DND-41 (cell line): Measurements from ENCODE around the gene TIGD3.

Source experiments
- ATAC-seq: fragments of 200-7000 bp; cut with Tn5 transposase; 3 replicates; pipeline ENCODE4 v1.9.1; 2021; ENCODE audit warnings: low read depth; ENCODE audit not compliant: insufficient read depth
- DNase-seq: peaks from one replicate; pipeline ENCODE4 v3.0.0-alpha.2; 2020
- H2AFZ ChIP-seq: 2 replicates; pipeline ENCODE4 v1.6.0; 2012; ENCODE audit warnings: low read depth, low read length
- H3K27ac ChIP-seq: 2 replicates; pipeline ENCODE4 v1.5.1; 2012; ENCODE audit warnings: low read length, inconsistent platforms
- H3K27me3 ChIP-seq: fragments of 200-600 bp; sonication (generic); 2 replicates; pipeline ENCODE4 v1.6.0; 2012; ENCODE audit warnings: low read length, mild to moderate bottlenecking, inconsistent platforms; ENCODE audit not compliant: insufficient read depth, poor library complexity
- H3K36me3 ChIP-seq: 2 replicates; pipeline ENCODE4 v1.5.1; 2012; ENCODE audit warnings: low read length, inconsistent platforms; ENCODE audit not compliant: insufficient read depth
- H3K4me1 ChIP-seq: 2 replicates; pipeline ENCODE4 v1.5.1; 2012; ENCODE audit warnings: mild to moderate bottlenecking, low read length; ENCODE audit not compliant: insufficient read depth
- H3K4me2 ChIP-seq: 2 replicates; pipeline ENCODE4 v1.6.0; 2012; ENCODE audit warnings: mild to moderate bottlenecking, moderate library complexity, low read length, inconsistent platforms; ENCODE audit not compliant: insufficient read depth
- H3K4me3 ChIP-seq, 2 experiments: fragments of 200-600 bp in 1 of 2; shearing (Covaris generic) in 1 of 2; 2 replicates each; pipeline ENCODE4 v1.5.1; 2012 to 2016; ENCODE audit warnings: inconsistent platforms in 2 of 2, low read length in 2 of 2, mild to moderate bottlenecking in 2 of 2, low read depth in 1 of 2, moderate library complexity in 1 of 2
- H3K79me2 ChIP-seq: 2 replicates; pipeline ENCODE4 v1.6.0; 2012; ENCODE audit warnings: low read length, inconsistent platforms; ENCODE audit not compliant: insufficient read depth
- H3K9ac ChIP-seq: 2 replicates; pipeline ENCODE4 v1.6.0; 2012; ENCODE audit warnings: low read depth, mild to moderate bottlenecking, inconsistent platforms, low read length, moderate library complexity
- H3K9me3 ChIP-seq: 2 replicates; pipeline ENCODE4 v1.5.1; 2012; ENCODE audit warnings: low read length, moderate library complexity, mild to moderate bottlenecking, inconsistent platforms; ENCODE audit not compliant: insufficient read depth, severe bottlenecking
- H4K20me1 ChIP-seq: 2 replicates; pipeline ENCODE4 v1.6.0; 2012; ENCODE audit warnings: low read length; ENCODE audit not compliant: insufficient read depth
- EZH2 ChIP-seq: IDR thresholded peaks from 3 replicates; pipeline ENCODE4 v1.6.1; 2012; ENCODE audit warnings: borderline replicate concordance, low read depth, mild to moderate bottlenecking, moderate library complexity, low read length, inconsistent platforms; ENCODE audit not compliant: severe bottlenecking
- TF ChIP-seq, protein P1 (sequence below): IDR thresholded peaks from 2 replicates; pipeline ENCODE4 v1.5.1; 2012; ENCODE audit warnings: borderline replicate concordance, low read length, moderate library complexity, mild to moderate bottlenecking; ENCODE audit not compliant: poor library complexity, severe bottlenecking; ENCODE audit errors: extremely low read depth

TIGD3 gene

DNA sequence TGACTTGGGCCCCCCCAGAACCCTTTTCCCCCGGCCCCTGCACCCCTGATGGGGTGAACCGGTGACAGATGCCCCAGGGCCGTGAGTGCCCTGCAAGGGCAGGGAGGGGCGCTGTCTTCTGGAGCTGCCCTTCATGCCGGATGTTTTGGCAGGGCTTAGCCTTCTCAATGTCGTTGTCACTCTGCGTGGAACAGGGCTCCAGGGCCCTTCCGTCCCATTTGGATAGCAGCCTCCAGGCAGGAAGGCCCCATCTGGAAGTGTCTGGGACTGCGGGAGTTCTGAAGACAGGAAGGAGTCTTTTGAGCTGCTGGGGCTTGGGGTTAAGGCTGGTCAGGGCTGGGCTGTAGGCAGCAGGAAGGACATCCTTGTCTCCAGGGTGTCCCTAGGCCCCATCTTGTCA, 36.4 kb downstream of the TIGD3 start:
- Histone ChIP-seq H3K27ac (0 out of 2 replicates have a peak overlapping the region, but pooled peaks have one; percentile 31), H3K4me1 (peaks cover 38% of the 10 kb centered on the region), H3K4me2 (no peak overlapping the region), H2AFZ (no peak overlapping the region), H3K4me3 (no peak overlapping the region), H3K9ac (no peak overlapping the region), H3K9me3 (no peaks in the 10 kb centered on the region), H3K27me3 (no peaks in the 10 kb centered on the region), H4K20me1 (peaks cover 26% of the 10 kb centered on the region), H3K36me3 (peaks cover 68% of the 10 kb centered on the region), H3K79me2 (peaks cover 74% of the 10 kb centered on the region)
- DNase-seq, result no peak
- no peak for ATAC-seq
- TF ChIP-seq EZH2, result no peak
- TF ChIP-seq, protein P1, sequence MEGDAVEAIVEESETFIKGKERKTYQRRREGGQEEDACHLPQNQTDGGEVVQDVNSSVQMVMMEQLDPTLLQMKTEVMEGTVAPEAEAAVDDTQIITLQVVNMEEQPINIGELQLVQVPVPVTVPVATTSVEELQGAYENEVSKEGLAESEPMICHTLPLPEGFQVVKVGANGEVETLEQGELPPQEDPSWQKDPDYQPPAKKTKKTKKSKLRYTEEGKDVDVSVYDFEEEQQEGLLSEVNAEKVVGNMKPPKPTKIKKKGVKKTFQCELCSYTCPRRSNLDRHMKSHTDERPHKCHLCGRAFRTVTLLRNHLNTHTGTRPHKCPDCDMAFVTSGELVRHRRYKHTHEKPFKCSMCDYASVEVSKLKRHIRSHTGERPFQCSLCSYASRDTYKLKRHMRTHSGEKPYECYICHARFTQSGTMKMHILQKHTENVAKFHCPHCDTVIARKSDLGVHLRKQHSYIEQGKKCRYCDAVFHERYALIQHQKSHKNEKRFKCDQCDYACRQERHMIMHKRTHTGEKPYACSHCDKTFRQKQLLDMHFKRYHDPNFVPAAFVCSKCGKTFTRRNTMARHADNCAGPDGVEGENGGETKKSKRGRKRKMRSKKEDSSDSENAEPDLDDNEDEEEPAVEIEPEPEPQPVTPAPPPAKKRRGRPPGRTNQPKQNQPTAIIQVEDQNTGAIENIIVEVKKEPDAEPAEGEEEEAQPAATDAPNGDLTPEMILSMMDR, result no peak

DNA sequence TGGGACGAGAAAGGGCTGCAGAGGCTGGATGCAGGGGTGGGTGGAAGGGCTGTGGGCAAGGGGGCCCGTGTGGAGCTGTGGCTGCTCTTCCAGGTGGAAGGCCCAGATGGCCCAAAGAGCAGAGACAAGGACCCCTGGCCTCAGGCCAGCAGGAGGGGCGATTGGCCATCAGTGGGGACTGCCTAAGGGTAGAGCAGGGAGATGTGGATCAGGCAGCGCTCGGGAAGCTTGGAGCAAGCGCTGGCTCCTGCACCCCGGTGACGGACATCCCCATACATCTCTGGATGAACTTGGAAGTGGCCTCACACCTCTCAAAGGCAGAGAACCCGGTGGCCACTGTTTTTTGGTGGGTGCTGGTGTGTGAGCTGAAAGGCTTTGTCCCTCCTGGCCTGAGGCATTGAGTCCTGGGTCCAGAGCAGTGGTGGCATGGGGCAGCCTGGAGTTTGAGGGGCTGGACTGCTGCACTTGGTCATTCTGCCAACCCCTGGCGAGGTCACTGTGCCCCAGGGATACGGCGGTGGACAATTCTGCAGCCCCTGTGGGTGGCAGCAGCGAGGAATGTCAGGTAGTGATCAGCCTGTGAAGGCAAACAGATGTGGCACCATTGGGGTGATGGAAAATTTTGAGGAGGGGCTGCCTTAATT, 37.8 kb downstream of the TIGD3 start:
- Histone ChIP-seq H4K20me1 (peaks cover 26% of the 10 kb centered on the region), H3K27ac (no peak overlapping the region), H3K9me3 (no peaks in the 10 kb centered on the region), H3K36me3 (peaks cover 80% of the 10 kb centered on the region), H2AFZ (no peak overlapping the region), H3K9ac (no peak overlapping the region), H3K4me2 (no peak overlapping the region), H3K4me1 (peaks cover 29% of the 10 kb centered on the region), H3K4me3 (no peak overlapping the region), H3K27me3 (no peaks in the 10 kb centered on the region), H3K79me2 (peaks cover 62% of the 10 kb centered on the region)
- no peak for ATAC-seq
- TF ChIP-seq, protein P1, result no peak
- DNase-seq, result no peak

DNA sequence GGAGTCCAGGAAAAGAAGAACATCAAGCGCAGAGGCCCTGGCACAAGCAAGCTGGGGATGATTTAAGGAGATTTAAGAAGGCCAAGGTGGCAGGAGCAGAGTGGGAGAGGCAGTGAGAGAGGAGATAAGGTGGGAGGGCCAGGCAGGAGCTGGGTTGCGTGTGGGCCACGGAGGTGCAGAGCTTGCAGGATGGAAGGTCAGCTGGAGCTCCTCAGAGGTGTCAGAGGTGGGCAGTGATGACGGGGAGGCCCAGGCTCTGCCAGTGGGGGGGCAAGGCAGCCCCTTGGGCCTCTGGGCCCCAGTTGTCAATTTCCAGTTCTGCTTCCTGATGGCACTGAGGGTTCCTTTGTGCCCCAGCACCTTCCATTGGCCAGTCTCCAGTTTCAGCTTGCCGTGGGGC, 38.3 kb downstream of the TIGD3 start:
- Histone ChIP-seq H4K20me1 (peaks cover 26% of the 10 kb centered on the region), H3K27ac (no peak overlapping the region)

More for the DNA sequence above, 38.3 kb downstream of the TIGD3 start:
- TF ChIP-seq, protein P1, result no peak
- no peak for TF ChIP-seq EZH2
- ATAC-seq (no peak), DNase-seq (no peak)
- Histone ChIP-seq H3K4me2 (no peak overlapping the region), H3K9me3 (no peaks in the 10 kb centered on the region), H3K4me3 (no peak overlapping the region), H2AFZ (no peak overlapping the region), H3K79me2 (peaks cover 57% of the 10 kb centered on the region), H3K4me1 (peaks cover 23% of the 10 kb centered on the region), H3K27me3 (no peaks in the 10 kb centered on the region), H3K36me3 (peaks cover 82% of the 10 kb centered on the region), H3K9ac (no peak overlapping the region)
